Activated T-cell treated with anti-CD3 and anti-CD28 coated beads, Interleukin-2, amount 50 U/mL, for 1 hour (primary cell): Measurements from ENCODE around the gene COBLL1.

Experiments
- DNase-seq: peaks from one replicate; pipeline ENCODE4 v3.0.0-alpha.2; 2020

Gene COBLL1

GRCh38 chr2:164755952-164756351 is 85.7 kb downstream of the COBLL1 start:
- DNase-seq: no peak

- DNase-seq: no peak
Measured at GRCh38 chr2:164754157-164755093, 87.2 kb downstream of the COBLL1 start.

- no peak for DNase-seq
Measured at GRCh38 chr2:164752956-164753355, 88.7 kb downstream of the COBLL1 start.

- no peak for DNase-seq
Measured at GRCh38 chr2:164747783-164748433, 93.7 kb downstream of the COBLL1 start.

GRCh38 chr2:164747140-164747539 is 94.5 kb downstream of the COBLL1 start:
- DNase-seq: no peak

GRCh38 chr2:164746713-164747112 is 94.9 kb downstream of the COBLL1 start:
- DNase-seq: no peak

- DNase-seq: no peak
Measured at GRCh38 chr2:164745012-164745797, 96.4 kb downstream of the COBLL1 start.

- DNase-seq: no peak
Measured at GRCh38 chr2:164742738-164743317, 98.8 kb downstream of the COBLL1 start.

- no peak for DNase-seq
Measured at GRCh38 chr2:164739966-164740365, 101.7 kb downstream of the COBLL1 start.

GRCh38 chr2:164737612-164738081 is 104.0 kb downstream of the COBLL1 start:
- no peak for DNase-seq

- no peak for DNase-seq
Measured at GRCh38 chr2:164735309-164735919, 106.2 kb downstream of the COBLL1 start.

GRCh38 chr2:164734196-164734595 is 107.4 kb downstream of the COBLL1 start:
- no peak for DNase-seq

GRCh38 chr2:164725542-164725941 is 116.1 kb downstream of the COBLL1 start:
- no peak for DNase-seq

- no peak for DNase-seq
Measured at GRCh38 chr2:164722616-164723338, 118.8 kb downstream of the COBLL1 start.

- no peak for DNase-seq
Measured at GRCh38 chr2:164721430-164721829, 120.2 kb downstream of the COBLL1 start.

GRCh38 chr2:164719996-164720941 is 121.4 kb downstream of the COBLL1 start:
- DNase-seq: no peak

GRCh38 chr2:164717000-164717803 is 124.4 kb downstream of the COBLL1 start:
- no peak for DNase-seq

GRCh38 chr2:164714471-164714870 is 127.2 kb downstream of the COBLL1 start:
- no peak for DNase-seq

GRCh38 chr2:164711766-164712138 is 129.9 kb downstream of the COBLL1 start:
- DNase-seq: no peak
